NCI-H1436 (cell line): ENCODE results near the gene BANP.
"Not testable (repeated sequence)": the region's sequence is repeated elsewhere in the genome, so short reads cannot be mapped to it uniquely, and the experiment has no call there.

Source experiments
- DNase-seq: peaks from one replicate; lab custom pipeline; 2025; lab: John Stamatoyannopoulos, UW

The BANP gene

GRCh38 chr16:87996962-87997880, 46.0 kb downstream of the BANP start:
- DNase-seq: no peak

- DNase-seq: not testable (repeated sequence)
These were observed 47.1 kb downstream of the BANP start for GRCh38 chr16:87998184-87998793.

DNA sequence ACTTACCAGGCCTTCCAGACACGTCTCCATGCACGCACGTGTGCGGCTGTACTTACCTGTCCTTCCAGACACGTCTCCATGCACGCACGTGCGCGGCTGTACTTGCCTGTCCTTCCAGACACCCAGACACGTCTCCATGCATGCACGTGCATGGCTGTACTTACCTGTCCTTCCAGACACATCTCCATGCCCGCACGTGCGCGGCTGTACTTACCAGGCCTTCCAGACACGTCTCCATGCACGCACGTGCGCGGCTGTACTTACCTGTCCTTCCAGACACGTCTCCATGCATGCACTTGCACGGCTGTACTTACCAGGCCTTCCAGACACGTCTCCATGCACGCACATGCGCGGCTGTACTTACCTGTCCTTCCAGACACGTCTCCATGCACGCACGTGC, 47.8 kb downstream of the BANP start:
- not testable (repeated sequence) for DNase-seq

DNA sequence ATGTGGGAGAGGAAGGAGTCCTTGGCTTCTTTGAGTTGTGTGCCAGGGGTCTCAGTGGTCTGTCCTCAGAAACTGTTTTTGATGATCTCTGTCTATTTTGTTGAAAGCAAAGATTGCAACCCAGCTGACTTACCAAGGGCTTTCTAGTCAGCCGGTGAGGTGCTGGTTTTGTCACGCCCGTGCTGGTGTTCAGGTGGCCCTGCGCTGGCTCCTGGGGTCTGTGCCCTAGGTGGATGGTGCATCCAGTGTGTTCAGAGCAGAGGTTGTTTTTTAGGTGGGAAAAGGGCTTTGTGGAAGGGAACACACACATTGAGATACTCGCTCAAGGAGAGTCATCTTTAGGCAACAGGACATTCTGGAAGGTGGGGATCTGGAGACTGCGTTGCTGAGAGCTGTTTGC, 51.0 kb downstream of the BANP start:
- DNase-seq: no peak

DNA sequence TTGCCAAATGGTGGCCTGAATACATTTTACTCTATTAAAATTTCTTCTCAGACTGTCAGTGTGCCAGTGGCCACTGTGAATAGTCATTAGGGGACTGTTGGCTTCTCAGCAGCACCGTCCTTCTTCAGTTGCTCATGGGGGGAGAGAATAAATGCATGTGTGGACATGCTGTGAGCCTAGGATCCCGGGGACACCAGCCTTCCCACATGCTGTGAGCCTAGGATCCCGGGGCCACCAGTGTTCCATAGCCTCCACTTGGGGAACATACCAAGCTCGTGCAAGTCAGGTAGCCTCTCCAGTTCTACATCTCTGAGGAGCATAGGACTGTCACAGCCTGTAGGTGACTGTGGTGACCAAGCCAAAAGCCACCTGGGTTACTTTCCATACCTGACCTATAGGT, 51.5 kb downstream of the BANP start:
- no peak for DNase-seq

DNA sequence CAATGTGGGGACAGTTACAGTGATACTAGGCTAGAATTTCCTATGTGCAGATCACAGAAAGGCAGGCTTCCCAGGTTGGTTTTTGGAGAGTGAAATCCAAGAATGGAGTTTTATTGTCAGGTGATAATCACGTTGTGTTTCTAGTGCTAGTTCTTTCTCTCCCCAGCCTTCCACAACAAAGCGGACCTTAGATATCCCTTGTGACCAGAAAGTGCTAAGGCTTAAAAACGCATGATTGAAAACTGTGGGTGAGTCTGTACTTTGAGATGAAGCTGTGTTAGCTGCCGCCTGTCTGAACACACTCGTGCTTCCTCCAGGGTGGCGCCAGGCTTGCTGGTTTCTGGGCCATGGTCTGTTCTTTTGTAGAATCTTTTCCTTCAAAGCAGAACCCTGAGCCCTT, 52.1 kb downstream of the BANP start:
- no peak for DNase-seq

DNA sequence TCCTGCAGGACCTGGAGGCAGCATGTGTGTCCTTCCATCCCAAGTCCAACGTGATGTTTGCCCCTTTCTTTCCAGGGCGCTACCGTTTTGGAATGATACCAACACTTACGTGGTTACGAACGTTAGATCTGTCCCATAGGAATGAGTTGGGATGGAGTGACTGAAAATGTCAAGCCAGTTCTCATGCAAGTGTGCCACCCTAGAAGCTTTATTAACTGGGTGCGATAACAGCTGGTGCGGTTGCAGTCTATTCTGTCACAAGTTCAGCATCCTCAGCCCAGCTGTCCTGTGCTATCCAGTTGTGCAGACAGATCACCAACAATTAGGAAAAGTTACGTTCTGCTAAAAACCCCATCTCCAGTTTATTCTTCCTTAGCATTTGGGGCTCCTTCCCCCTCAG, 52.5 kb downstream of the BANP start:
- no peak for DNase-seq

GRCh38 chr16:88004391-88004790, 53.2 kb downstream of the BANP start:
- no peak for DNase-seq

- DNase-seq: no peak
These were observed 53.9 kb downstream of the BANP start for GRCh38 chr16:88005181-88005581.

DNA sequence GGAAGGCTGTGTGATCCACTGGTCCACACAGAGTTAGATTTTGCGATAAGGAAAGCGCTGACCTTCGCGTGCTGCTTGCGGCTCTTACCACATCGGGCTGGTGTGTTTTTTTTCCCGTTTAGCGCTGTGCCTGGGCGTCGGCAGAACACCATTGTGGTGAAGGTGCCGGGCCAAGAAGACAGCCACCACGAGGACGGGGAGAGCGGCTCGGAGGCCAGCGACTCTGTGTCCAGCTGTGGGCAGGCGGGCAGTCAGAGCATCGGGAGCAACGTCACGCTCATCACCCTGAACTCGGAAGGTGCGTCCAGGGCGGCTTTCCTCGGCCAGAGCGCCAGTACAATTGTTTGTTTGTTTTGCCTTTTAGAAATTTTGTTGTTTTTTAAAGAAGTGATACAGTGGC, 54.7 kb downstream of the BANP start:
- DNase-seq: no peak

GRCh38 chr16:88007321-88007731, 56.1 kb downstream of the BANP start:
- DNase-seq: no peak

DNA sequence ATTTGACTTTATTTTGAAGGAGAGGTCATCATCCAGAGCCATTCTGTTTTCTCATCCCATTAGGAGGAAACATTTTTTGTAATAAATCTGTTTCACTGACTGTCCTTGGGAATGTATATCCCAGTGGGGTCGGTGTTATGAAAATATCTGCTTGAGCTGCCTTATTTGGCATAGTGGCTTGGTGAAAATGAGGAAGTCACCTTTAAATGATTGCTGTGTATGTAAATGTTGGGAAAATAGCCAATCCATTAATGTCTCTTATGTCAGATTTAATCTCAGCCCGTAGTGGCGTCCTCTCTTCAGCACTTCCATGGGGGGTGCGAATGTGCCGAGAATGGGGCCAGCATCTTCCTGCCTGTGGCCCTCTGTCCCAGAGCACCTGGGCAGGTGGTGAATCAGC, 57.6 kb downstream of the BANP start:
- no peak for DNase-seq

DNA sequence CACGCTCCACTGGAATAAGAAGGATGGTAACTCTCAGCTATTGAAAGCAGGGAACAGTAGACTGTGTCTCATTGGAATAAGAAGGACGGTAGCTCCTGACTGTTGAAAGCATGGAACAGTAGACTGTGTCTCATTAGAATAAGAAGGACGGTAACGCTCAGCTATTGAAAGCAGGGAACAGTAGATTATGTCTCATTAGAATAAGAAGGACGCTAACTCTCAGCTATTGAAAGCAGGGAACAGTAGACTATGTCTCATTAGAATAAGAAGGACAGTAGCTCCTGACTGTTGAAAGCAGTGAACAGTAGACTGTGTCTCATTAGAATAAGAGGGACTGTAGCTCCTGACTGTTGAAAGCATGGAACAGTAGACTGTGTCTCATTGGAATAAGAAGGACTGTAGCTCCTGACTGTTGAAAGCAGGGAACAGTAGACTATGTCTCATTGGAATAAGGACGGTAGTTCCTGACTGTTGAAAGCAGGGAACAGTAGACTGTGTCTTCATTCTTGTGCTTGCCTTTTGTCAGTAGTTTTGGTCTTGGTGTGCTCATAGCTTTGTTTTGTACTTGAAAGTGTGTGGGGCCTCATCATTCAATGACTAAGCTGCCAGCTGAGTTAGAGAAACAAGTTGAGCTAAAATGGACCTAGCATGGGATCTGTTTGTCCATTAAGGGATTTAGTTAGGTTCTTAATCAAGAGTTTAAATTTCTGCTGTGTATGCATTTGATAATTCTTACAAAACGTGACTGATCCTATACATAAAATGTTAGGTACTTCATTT, 58.5 kb downstream of the BANP start:
- no peak for DNase-seq

DNA sequence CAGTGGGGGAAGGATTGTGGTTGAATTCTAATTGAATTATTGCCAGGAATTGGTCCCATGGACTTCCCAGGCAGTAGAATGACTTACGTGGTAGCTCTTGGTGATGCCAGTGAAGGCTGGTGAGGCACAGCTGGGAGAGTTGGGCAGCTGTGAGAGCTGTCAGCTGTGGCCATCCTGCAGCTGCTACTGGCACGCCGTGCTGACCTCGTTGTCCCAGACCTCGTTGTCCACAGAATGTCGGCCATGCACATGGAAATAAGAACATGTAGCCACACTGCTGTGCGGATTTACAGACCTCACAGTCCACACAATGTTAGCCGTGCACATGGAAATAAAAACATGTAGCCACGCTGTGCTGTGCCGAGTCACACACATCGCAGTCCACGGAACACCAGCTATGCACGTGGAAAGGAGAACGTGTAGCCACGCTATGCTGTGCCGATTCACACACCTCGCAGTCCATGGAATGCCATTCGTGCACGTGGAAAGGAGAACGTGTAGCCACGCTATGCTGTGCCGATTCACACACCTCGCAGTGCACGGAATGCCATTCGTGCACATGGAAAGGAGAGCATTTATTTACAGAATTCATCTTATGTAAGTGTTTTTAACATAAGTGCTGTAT, 59.2 kb downstream of the BANP start:
- DNase-seq: no peak

DNA sequence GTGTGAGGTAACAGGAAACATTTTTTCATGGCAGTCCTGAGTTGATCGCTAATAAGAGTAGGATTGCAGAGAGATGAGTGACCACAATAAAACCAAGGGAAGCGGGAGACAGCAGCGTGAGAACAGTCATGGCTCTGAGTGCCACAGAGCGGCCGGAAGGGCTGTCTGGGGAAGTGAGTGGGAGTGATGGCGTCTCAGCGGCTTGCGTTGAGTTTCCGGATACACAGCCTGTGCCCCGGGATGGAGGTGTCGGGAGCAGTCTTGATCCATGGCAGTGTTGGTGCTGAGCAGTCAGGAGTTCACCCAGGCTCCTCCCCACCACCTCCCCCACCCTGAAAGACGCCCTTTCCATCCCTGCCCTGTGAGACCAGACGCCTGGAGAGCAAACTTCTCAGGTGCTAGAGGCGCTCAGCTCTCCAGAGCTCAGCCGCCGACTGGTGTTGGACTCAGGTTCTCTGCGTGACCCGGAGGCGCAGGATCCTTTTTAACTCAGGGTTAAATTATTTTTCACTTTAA, 59.8 kb downstream of the BANP start:
- no peak for DNase-seq

- no peak for DNase-seq
These were observed 61.1 kb downstream of the BANP start for GRCh38 chr16:88012360-88012759.

DNA sequence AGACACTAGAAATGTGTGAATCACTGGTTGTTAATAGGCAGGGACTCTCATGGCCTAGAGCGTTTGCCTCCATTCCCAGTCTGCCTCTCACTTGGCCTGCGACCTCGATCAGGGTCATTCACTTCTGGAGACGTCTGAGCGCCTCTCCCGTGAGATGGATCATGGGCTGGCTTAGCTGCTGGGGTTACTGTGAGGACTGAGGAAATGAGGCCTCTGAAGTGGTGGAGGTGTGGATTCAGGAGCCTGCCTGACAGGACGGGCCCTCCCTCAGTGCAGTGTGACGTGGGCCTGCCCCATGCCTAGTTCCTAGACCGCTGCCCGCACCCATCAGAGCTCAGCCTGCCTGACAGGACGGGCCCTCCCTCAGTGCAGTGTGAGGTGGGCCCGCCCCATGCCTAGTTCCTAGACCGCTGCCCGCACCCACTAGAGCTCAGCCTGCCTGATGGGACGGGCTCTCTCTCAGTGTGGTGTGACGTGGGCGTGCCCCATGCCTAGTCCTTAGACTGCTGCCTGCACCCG, 61.9 kb downstream of the BANP start:
- DNase-seq: no peak

DNA sequence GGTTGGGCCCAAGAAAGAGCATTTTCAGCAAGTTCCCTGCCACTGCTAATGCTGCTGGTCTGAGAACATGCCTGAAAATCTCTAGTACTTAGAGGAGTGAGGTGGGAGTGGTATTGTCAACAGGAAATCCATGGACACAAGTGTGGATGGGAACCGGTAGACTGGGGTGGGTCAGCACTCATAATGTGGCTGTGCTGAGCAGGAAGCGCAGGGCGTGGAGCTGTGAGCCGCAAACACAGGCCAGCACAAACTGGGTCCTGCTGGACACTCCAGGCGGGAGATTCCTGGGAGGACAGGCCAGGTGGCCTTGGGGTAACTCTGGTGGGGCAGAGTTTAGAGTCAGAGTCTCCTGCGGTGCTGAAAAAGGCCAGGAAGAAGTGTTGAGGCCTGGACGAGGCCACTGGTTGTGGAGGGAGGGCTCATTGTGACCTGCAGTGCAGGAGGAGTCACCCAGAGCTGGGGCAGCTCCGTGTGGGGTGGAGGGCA, 62.6 kb downstream of the BANP start:
- DNase-seq: no peak

GRCh38 chr16:88014252-88014781, 63.1 kb downstream of the BANP start:
- DNase-seq: no peak

- DNase-seq: no peak
These were observed 63.9 kb downstream of the BANP start for GRCh38 chr16:88014954-88015805.

- no peak for DNase-seq
These were observed 64.5 kb downstream of the BANP start for GRCh38 chr16:88015806-88016140.
